Bronchial epithelial cell (primary cell): ENCODE results near the gene C15orf61. TPM values are rescaled to one million over a fixed set of nuclear protein-coding genes. Genes with fewer than 3 reads are reported as not detected.

Experiments
- DNase-seq: peaks from one replicate; pipeline ENCODE4 v3.0.0-alpha.2; 2010; ENCODE audit warnings: low read depth
- FAIRE-seq: peaks from 2 replicates; lab custom pipeline; 2011; peaks lifted over from hg19 to GRCh38; lab: Jason Lieb, UNC
- H3K27me3 ChIP-seq: 2 replicates; pipeline ENCODE4 v1.5.1; 2011; ENCODE audit warnings: low read length; ENCODE audit not compliant: control insufficient read depth, insufficient read depth
- H3K36me3 ChIP-seq: 2 replicates; pipeline ENCODE4 v1.5.1; 2011; ENCODE audit warnings: low read length; ENCODE audit not compliant: control insufficient read depth, insufficient read depth
- H3K4me3 ChIP-seq: 2 replicates; pipeline ENCODE4 v1.5.1; 2011; ENCODE audit warnings: mild to moderate bottlenecking, low read depth, low read length, control low read depth
- CTCF ChIP-seq: IDR thresholded peaks from 2 replicates; pipeline ENCODE4 v1.5.1; 2011; ENCODE audit warnings: mild to moderate bottlenecking, moderate library complexity, low read length, control low read depth, inconsistent platforms; ENCODE audit not compliant: insufficient read depth, severe bottlenecking
- total RNA-seq: library from RNA; depleted of rRNA; stranded (reverse); fragments of >200 nt; gene quantifications from 2 replicates; pipeline ENCODE4 v1.2.1, GENCODE V29; 2014

C15orf61 gene
- total RNA-seq, 1 donor from 2014 or later: 2.1 TPM

- DNase-seq: no peak
- TF ChIP-seq CTCF: no peak
- Histone ChIP-seq H3K36me3 (no peaks in the 10 kb centered on the region), H3K27me3 (no peaks in the 10 kb centered on the region), H3K4me3 (no peak overlapping the region)
- no peak for FAIRE-seq
Measured at GRCh38 chr15:67560320-67560719, 39.4 kb downstream of the C15orf61 start.

GRCh38 chr15:67563092-67563491 is 42.2 kb downstream of the C15orf61 start:
- FAIRE-seq (no peak), DNase-seq (no peak)
- Histone ChIP-seq H3K36me3 (no peaks in the 10 kb centered on the region), H3K4me3 (no peak overlapping the region), H3K27me3 (no peaks in the 10 kb centered on the region)
- no peak for TF ChIP-seq CTCF

GRCh38 chr15:67564021-67564967 is 43.4 kb downstream of the C15orf61 start:
- no peak for DNase-seq
- no peaks in the 10 kb centered on the region for H3K36me3 ChIP-seq
- no peak overlapping the region for H3K4me3 ChIP-seq
- no peak for FAIRE-seq
- H3K27me3 ChIP-seq: no peaks in the 10 kb centered on the region
- no peak for TF ChIP-seq CTCF

GRCh38 chr15:67564968-67565345 is 44.0 kb downstream of the C15orf61 start:
- no peak for TF ChIP-seq CTCF
- no peaks in the 10 kb centered on the region for H3K36me3 ChIP-seq
- H3K4me3 ChIP-seq: no peak overlapping the region
- no peaks in the 10 kb centered on the region for H3K27me3 ChIP-seq
- DNase-seq (no peak), FAIRE-seq (no peak)

GRCh38 chr15:67569668-67570067 is 48.7 kb downstream of the C15orf61 start:
- H3K4me3 ChIP-seq: no peak overlapping the region
- H3K36me3 ChIP-seq: no peaks in the 10 kb centered on the region
- TF ChIP-seq CTCF: no peak
- no peak for FAIRE-seq
- no peak for DNase-seq
- H3K27me3 ChIP-seq: no peaks in the 10 kb centered on the region
